SK-N-SH treated with all-trans-retinoic acid at 6 μM for 48 hours (cell line): ENCODE measurements around the gene HOMER1.

Experiments
- ARNTL ChIP-seq: fragments of 450-650 bp; formaldehyde crosslinking; IDR thresholded peaks from 2 replicates; pipeline ENCODE4 v1.5.0; 2020; ENCODE audit warnings: low read depth, mild to moderate bottlenecking, moderate library complexity, borderline replicate concordance
- ISL1 ChIP-seq: fragments of 250-450 bp; sonication (Bioruptor Pico); IDR thresholded peaks from 2 replicates; pipeline ENCODE4 v2.1.2; 2022; ENCODE audit warnings: mild to moderate bottlenecking, moderate library complexity
- OSR1 ChIP-seq: fragments of 250-450 bp; sonication (Bioruptor Pico); IDR thresholded peaks from 2 replicates; pipeline ENCODE4 v1.8.0; 2022; ENCODE audit warnings: moderate library complexity, mild to moderate bottlenecking, inconsistent platforms
- RARB ChIP-seq: fragments of 250-450 bp; sonication (Bioruptor Pico); IDR thresholded peaks from 2 replicates; pipeline ENCODE4 v1.8.0; 2021; ENCODE audit warnings: mild to moderate bottlenecking, moderate library complexity
- TCF4 ChIP-seq: fragments of 250-450 bp; sonication (Bioruptor Pico); IDR thresholded peaks from 2 replicates; pipeline ENCODE4 v1.8.0; 2021; ENCODE audit warnings: mild to moderate bottlenecking, moderate library complexity, borderline replicate concordance
- ZC3H10 ChIP-seq: fragments of 250-450 bp; sonication (Bioruptor Pico); IDR thresholded peaks from 2 replicates; pipeline ENCODE4 v1.5.1; 2021; ENCODE audit warnings: mild to moderate bottlenecking, moderate library complexity
- ZFP3 ChIP-seq: fragments of 250-450 bp; sonication (Bioruptor Pico); IDR thresholded peaks from 2 replicates; pipeline ENCODE4 v1.5.0; 2020; ENCODE audit warnings: mild to moderate bottlenecking, moderate library complexity
- ZFP30 ChIP-seq: fragments of 450-650 bp; formaldehyde crosslinking; IDR thresholded peaks from 2 replicates; pipeline ENCODE4 v1.5.0; 2022; ENCODE audit warnings: mild to moderate bottlenecking, moderate library complexity
- ZNF8 ChIP-seq: fragments of 450-650 bp; formaldehyde crosslinking; IDR thresholded peaks from 2 replicates; pipeline ENCODE4 v1.5.0; 2020; ENCODE audit warnings: mild to moderate bottlenecking, moderate library complexity

- TF ChIP-seq ISL1 (peak; percentile 56), ARNTL (CRISPR knock-in tag) (no peak), ZNF8 (CRISPR knock-in tag) (no peak), ZC3H10 (CRISPR knock-in tag) (no peak), ZFP3 (CRISPR knock-in tag) (no peak), OSR1 (CRISPR knock-in tag) (no peak), RARB (CRISPR knock-in tag) (no peak), TCF4 (peak; percentile 42; the same call in 1 of the 2 replicates), ZFP30 (CRISPR knock-in tag) (no peak)
Observed at GRCh38 chr5:79459626-79460025, 54.3 kb downstream of the HOMER1 start.
